GM18873 (cell line): ENCODE results near the gene RAF1.
A peak's percentile ranks its signal among the peaks of the same experiment; 100 is the strongest.

Experiments used
- ATAC-seq: cut with Tn5 transposase; IDR thresholded peaks from one replicate; pipeline ENCODE4 v1.9.1; 2021; ENCODE audit warnings: mild to moderate bottlenecking, moderate library complexity, moderate number of reproducible peaks; ENCODE audit not compliant: unreplicated experiment, low FRiP score

RAF1 gene

GRCh38 chr3:12603969-12604368 lies 59.9 kb downstream of the RAF1 start:
- ATAC-seq = no peak

- no peak for ATAC-seq
Measured at GRCh38 chr3:12601072-12601471, 62.8 kb downstream of the RAF1 start.

- ATAC-seq = no peak
Measured at GRCh38 chr3:12598890-12599289, 65.0 kb downstream of the RAF1 start.

- ATAC-seq = no peak
Measured at GRCh38 chr3:12593473-12593872, 70.4 kb downstream of the RAF1 start.

- ATAC-seq = no peak
Measured at GRCh38 chr3:12591997-12592715, 71.8 kb downstream of the RAF1 start.

GRCh38 chr3:12591456-12591855 lies 72.5 kb downstream of the RAF1 start:
- no peak for ATAC-seq

GRCh38 chr3:12590096-12590495 lies 73.8 kb downstream of the RAF1 start:
- ATAC-seq = no peak

- no peak for ATAC-seq
Measured at GRCh38 chr3:12588039-12589009, 75.6 kb downstream of the RAF1 start.

- ATAC-seq = no peak
Measured at GRCh38 chr3:12586403-12586802, 77.5 kb downstream of the RAF1 start.

GRCh38 chr3:12585970-12586369 lies 77.9 kb downstream of the RAF1 start:
- peak; percentile 52 for ATAC-seq

GRCh38 chr3:12585181-12585580 lies 78.7 kb downstream of the RAF1 start:
- no peak for ATAC-seq

- no peak for ATAC-seq
Measured at GRCh38 chr3:12584083-12584482, 79.8 kb downstream of the RAF1 start.

- ATAC-seq = no peak
Measured at GRCh38 chr3:12583280-12583679, 80.6 kb downstream of the RAF1 start.

- no peak for ATAC-seq
Measured at GRCh38 chr3:12582730-12583129, 81.2 kb downstream of the RAF1 start.

GRCh38 chr3:12579905-12580304 lies 84.0 kb downstream of the RAF1 start:
- no peak for ATAC-seq

GRCh38 chr3:12579456-12579855 lies 84.5 kb downstream of the RAF1 start:
- ATAC-seq = no peak

GRCh38 chr3:12578742-12579141 lies 85.2 kb downstream of the RAF1 start:
- no peak for ATAC-seq

- ATAC-seq = no peak
Measured at GRCh38 chr3:12577379-12577778, 86.5 kb downstream of the RAF1 start.

GRCh38 chr3:12574661-12575060 lies 89.3 kb downstream of the RAF1 start:
- ATAC-seq = no peak

- no peak for ATAC-seq
Measured at GRCh38 chr3:12574131-12574530, 89.8 kb downstream of the RAF1 start.

- no peak for ATAC-seq
Measured at GRCh38 chr3:12571986-12572385, 91.9 kb downstream of the RAF1 start.

GRCh38 chr3:12569836-12570235 lies 94.1 kb downstream of the RAF1 start:
- no peak for ATAC-seq
